Effector memory CD4-positive, alpha-beta T cell (primary cell): Measurements from ENCODE around the gene ERC2.

Experiments
- DNase-seq, 3 donors: peaks; one replicate each; pipeline ENCODE4 v3.0.0-alpha.2; 2020
- H3K27ac ChIP-seq: 2 replicates; pipeline ENCODE4 v1.7.0; 2013; ENCODE audit warnings: mild to moderate bottlenecking, low read length, moderate library complexity; ENCODE audit not compliant: insufficient read depth, poor library complexity, severe bottlenecking
- H3K27me3 ChIP-seq: replicated peaks from 2 replicates; pipeline ENCODE4 v1.7.0; 2013; ENCODE audit warnings: mild to moderate bottlenecking, low read length; ENCODE audit not compliant: insufficient read depth, control insufficient read depth, poor library complexity, severe bottlenecking
- H3K36me3 ChIP-seq: 2 replicates; pipeline ENCODE4 v1.7.0; 2013; ENCODE audit warnings: mild to moderate bottlenecking, low read length, moderate library complexity; ENCODE audit not compliant: control insufficient read depth, insufficient read depth
- H3K4me1 ChIP-seq: 2 replicates; pipeline ENCODE4 v1.7.0; 2013; ENCODE audit warnings: low read length, mild to moderate bottlenecking; ENCODE audit not compliant: control insufficient read depth, insufficient read depth, poor library complexity, severe bottlenecking
- H3K4me3 ChIP-seq: 2 replicates; pipeline ENCODE4 v1.7.0; 2013; ENCODE audit warnings: low read length, low read depth, mild to moderate bottlenecking; ENCODE audit not compliant: insufficient read depth, poor library complexity, severe bottlenecking
- H3K9me3 ChIP-seq: 2 replicates; pipeline ENCODE4 v1.7.0; 2013; ENCODE audit warnings: mild to moderate bottlenecking, low read length, moderate library complexity; ENCODE audit not compliant: control insufficient read depth

The ERC2 gene

GRCh38 chr3:56125358-56126005, 342.8 kb downstream of the ERC2 start:
- no peaks in the 10 kb centered on the region for H3K4me1 ChIP-seq
- H3K27ac ChIP-seq = no peak overlapping the region
- no peaks in the 10 kb centered on the region for H3K36me3 ChIP-seq
- no peak for DNase-seq
- H3K9me3 ChIP-seq = no peaks in the 10 kb centered on the region
- H3K27me3 ChIP-seq = no peaks in the 10 kb centered on the region
- no peak overlapping the region for H3K4me3 ChIP-seq

GRCh38 chr3:56124546-56124945, 343.7 kb downstream of the ERC2 start:
- no peak for DNase-seq
- Histone ChIP-seq H3K27ac (no peak overlapping the region), H3K36me3 (no peaks in the 10 kb centered on the region)

GRCh38 chr3:56123487-56123886, 344.8 kb downstream of the ERC2 start:
- Histone ChIP-seq H3K36me3 (no peaks in the 10 kb centered on the region), H3K4me1 (no peaks in the 10 kb centered on the region), H3K9me3 (no peaks in the 10 kb centered on the region), H3K4me3 (no peak overlapping the region), H3K27ac (no peak overlapping the region), H3K27me3 (no peaks in the 10 kb centered on the region)
- no peak for DNase-seq

More at GRCh38 chr3:56124546-56124945, 343.7 kb downstream of the ERC2 start:
- Histone ChIP-seq H3K9me3 (no peaks in the 10 kb centered on the region), H3K4me3 (no peak overlapping the region), H3K27me3 (no peaks in the 10 kb centered on the region), H3K4me1 (no peaks in the 10 kb centered on the region)

- no peaks in the 10 kb centered on the region for H3K4me1 ChIP-seq
- no peaks in the 10 kb centered on the region for H3K9me3 ChIP-seq
- no peak overlapping the region for H3K4me3 ChIP-seq
- no peak for DNase-seq
- H3K36me3 ChIP-seq = no peaks in the 10 kb centered on the region
- no peaks in the 10 kb centered on the region for H3K27me3 ChIP-seq
- H3K27ac ChIP-seq = no peak overlapping the region
Measured at GRCh38 chr3:56122911-56123310, 345.4 kb downstream of the ERC2 start.

GRCh38 chr3:56121716-56122115, 346.6 kb downstream of the ERC2 start:
- Histone ChIP-seq H3K4me3 (no peak overlapping the region), H3K36me3 (no peaks in the 10 kb centered on the region), H3K4me1 (no peaks in the 10 kb centered on the region)

GRCh38 chr3:56119575-56120349, 348.5 kb downstream of the ERC2 start:
- DNase-seq = no peak
- Histone ChIP-seq H3K27ac (no peak overlapping the region), H3K36me3 (no peaks in the 10 kb centered on the region), H3K27me3 (no peaks in the 10 kb centered on the region), H3K9me3 (no peaks in the 10 kb centered on the region), H3K4me1 (no peaks in the 10 kb centered on the region), H3K4me3 (no peak overlapping the region)

More at GRCh38 chr3:56121716-56122115, 346.6 kb downstream of the ERC2 start:
- Histone ChIP-seq H3K27ac (no peak overlapping the region), H3K9me3 (no peaks in the 10 kb centered on the region), H3K27me3 (no peaks in the 10 kb centered on the region)
- DNase-seq = no peak

- DNase-seq = no peak
- no peak overlapping the region for H3K4me3 ChIP-seq
- H3K27ac ChIP-seq = no peak overlapping the region
- H3K27me3 ChIP-seq = no peaks in the 10 kb centered on the region
- no peaks in the 10 kb centered on the region for H3K9me3 ChIP-seq
- no peaks in the 10 kb centered on the region for H3K4me1 ChIP-seq
- H3K36me3 ChIP-seq = no peaks in the 10 kb centered on the region
Measured at GRCh38 chr3:56118968-56119367, 349.3 kb downstream of the ERC2 start.

GRCh38 chr3:56115698-56116097, 352.6 kb downstream of the ERC2 start:
- no peak for DNase-seq
- Histone ChIP-seq H3K9me3 (no peaks in the 10 kb centered on the region), H3K27ac (no peak overlapping the region), H3K27me3 (no peaks in the 10 kb centered on the region), H3K4me1 (no peaks in the 10 kb centered on the region), H3K36me3 (no peaks in the 10 kb centered on the region), H3K4me3 (no peak overlapping the region)

GRCh38 chr3:56115199-56115598, 353.1 kb downstream of the ERC2 start:
- no peaks in the 10 kb centered on the region for H3K9me3 ChIP-seq
- H3K36me3 ChIP-seq = no peaks in the 10 kb centered on the region
- no peaks in the 10 kb centered on the region for H3K27me3 ChIP-seq
- H3K4me3 ChIP-seq = no peak overlapping the region
- no peak for DNase-seq
- H3K4me1 ChIP-seq = no peaks in the 10 kb centered on the region
- no peak overlapping the region for H3K27ac ChIP-seq

- no peak overlapping the region for H3K27ac ChIP-seq
- H3K4me3 ChIP-seq = no peak overlapping the region
- DNase-seq = no peak
- H3K27me3 ChIP-seq = no peaks in the 10 kb centered on the region
- H3K9me3 ChIP-seq = no peaks in the 10 kb centered on the region
- H3K4me1 ChIP-seq = no peaks in the 10 kb centered on the region
- H3K36me3 ChIP-seq = no peaks in the 10 kb centered on the region
Measured at GRCh38 chr3:56113908-56114307, 354.4 kb downstream of the ERC2 start.
